Epithelial cell of esophagus (primary cell): ENCODE results near the gene RNASE7.

ENCODE experiments used
- DNase-seq: peaks from one replicate; pipeline ENCODE4 v3.0.0; 2010; ENCODE audit warnings: low read depth
- H3K4me3 ChIP-seq: 2 replicates; pipeline ENCODE4 v1.5.1; 2011; ENCODE audit warnings: mild to moderate bottlenecking, low read length, control low read depth
- CTCF ChIP-seq: IDR thresholded peaks from 2 replicates; pipeline ENCODE4 v1.5.1; 2011; ENCODE audit warnings: low read depth, mild to moderate bottlenecking, low read length, control low read depth, inconsistent platforms; ENCODE audit not compliant: insufficient read depth; ENCODE audit errors: missing control alignments

The RNASE7 gene

DNA sequence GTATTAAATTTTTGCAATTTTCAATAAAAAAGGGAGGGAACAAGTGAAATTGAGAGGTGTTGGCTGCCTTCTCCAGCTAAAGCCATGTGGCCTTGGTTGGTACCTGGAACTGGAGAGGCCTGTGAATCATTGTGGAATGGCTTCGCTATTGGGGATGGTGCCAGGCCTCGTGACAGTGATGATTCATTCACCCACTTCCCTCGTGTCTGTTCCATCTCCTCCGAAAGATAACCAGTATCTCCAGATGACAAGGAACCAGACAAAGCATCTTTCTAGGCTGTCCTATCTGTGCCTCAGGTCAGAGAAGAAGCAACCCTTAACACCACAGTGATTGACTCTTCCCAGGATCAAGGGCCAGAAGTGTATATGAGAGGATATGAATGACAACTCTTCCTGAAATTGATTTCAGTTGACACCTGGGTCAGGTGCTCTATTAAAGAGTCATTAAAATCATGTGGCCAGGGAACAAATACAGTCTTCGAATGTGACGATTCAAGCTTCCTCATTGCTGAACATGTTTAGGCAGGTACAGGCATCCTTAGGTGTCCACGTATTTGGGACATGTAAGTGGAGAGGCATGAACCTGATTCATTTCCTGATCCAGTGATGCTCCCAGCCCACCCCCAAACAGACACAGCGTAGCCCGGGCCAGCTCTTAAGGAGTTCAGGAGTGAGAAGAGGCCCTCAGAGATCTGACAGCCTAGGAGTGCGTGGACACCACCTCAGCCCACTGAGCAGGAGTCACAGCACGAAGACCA lies at the start of gene RNASE7:
Gene RNASE7 (plus strand): TSS at position 687 of the 758 bp plus-strand sequence. CDS start 631 bp downstream, outside the sequence.
- H3K4me3 ChIP-seq = peak within 1 kb of the TSS; percentile 21
- no peak for TF ChIP-seq CTCF
- DNase-seq = peak; percentile 98

DNA sequence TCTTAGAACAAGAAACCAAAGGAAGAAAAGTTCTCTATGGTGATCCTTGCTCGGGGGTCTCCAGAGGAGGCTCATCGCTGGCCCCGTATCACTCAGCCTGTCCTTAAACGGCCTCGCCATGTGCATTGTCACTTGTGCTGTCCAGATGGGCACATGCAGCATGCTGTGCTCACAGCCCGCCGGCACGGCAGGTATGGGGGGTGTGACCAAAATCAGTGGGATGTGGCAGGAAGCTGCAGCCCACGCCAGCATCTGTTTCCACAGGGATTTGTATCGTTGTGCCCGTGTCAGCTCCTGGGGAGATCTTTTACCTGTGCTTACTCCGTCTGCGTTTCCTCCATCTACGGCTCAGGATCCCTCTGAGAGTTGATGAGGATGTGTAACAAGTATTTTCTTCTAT lies 45.6 kb upstream of the RNASE7 start:
- no peak for DNase-seq
- H3K4me3 ChIP-seq = no peak overlapping the region
- no peak for TF ChIP-seq CTCF

DNA sequence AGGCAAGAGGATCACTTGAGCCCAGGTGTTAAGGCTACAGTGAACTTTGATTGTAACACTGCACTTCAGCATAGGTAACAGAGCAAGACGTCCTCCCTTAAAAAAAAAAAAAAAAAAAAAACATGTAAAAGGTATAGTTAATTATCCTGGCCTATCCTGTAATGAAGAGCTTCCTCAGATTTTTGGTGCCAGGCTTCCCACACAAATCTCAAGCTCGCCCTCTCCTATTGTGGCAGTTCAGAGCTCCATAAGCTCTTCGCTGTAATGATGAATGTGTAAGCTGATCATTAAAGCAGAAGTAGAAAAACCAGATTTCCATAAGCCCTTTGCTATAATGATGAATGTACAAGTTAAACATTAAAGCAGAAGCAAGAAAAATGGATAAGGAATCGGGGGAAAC lies 45.0 kb upstream of the RNASE7 start:
- DNase-seq = no peak
- TF ChIP-seq CTCF = no peak
- H3K4me3 ChIP-seq = no peak overlapping the region

GRCh38 chr14:20997564-20997963 lies 44.6 kb upstream of the RNASE7 start:
- DNase-seq = no peak
- no peak overlapping the region for H3K4me3 ChIP-seq
- TF ChIP-seq CTCF = no peak

DNA sequence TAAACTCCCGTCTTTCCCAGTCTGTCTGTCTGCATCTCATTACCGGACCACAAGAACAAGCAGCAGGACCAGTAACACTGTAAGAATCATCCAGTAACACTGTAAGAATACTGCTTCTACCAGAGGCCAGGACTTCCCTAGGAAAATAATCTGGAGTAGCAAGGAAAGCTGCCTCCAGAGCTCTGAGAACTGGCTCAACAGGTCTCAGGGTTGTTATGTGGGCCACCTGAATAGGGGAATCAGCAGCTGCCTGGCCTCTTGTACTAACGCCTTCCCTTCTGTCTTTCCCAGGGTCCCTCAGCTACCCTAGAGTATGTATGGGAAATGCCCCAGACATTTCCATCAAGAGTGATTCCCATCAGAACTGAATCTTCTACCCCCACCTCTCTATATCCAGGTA lies 44.0 kb upstream of the RNASE7 start:
- no peak for TF ChIP-seq CTCF
- H3K4me3 ChIP-seq = peak overlapping the region; percentile 2
- DNase-seq = peak; percentile 71

- no peak for TF ChIP-seq CTCF
- peak; percentile 95 for DNase-seq
- peak within 1 kb of the TSS; percentile 11 for H3K4me3 ChIP-seq
Measured at GRCh38 chr14:20998674-20999366, 43.3 kb upstream of the RNASE7 start, which contains the start of gene SLC39A2. Gene SLC39A2 (plus strand): TSS chr14:20999293. CDS start chr14:20999447, 154 bp downstream.
